ENCODE data around the gene TOP2B.

The TOP2B gene

DNA sequence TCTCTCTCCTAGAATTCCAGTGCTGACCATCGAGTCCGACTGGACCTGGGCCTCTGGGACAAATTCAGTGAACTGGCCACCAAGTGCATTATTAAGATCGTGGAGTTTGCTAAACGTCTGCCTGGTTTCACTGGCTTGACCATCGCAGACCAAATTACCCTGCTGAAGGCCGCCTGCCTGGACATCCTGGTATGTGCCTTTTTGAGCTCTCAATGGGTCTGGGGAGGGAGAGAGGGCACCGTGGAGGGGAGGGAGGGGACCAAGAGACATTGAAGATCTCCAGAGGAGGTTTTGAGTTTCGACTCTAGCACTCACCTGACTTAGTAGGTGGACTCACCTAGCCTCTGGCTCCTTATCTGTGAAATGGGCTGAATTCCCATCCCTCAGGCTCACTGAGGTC, 84.2 kb downstream of the TOP2B start:
- TF ChIP-seq, protein P1, sequence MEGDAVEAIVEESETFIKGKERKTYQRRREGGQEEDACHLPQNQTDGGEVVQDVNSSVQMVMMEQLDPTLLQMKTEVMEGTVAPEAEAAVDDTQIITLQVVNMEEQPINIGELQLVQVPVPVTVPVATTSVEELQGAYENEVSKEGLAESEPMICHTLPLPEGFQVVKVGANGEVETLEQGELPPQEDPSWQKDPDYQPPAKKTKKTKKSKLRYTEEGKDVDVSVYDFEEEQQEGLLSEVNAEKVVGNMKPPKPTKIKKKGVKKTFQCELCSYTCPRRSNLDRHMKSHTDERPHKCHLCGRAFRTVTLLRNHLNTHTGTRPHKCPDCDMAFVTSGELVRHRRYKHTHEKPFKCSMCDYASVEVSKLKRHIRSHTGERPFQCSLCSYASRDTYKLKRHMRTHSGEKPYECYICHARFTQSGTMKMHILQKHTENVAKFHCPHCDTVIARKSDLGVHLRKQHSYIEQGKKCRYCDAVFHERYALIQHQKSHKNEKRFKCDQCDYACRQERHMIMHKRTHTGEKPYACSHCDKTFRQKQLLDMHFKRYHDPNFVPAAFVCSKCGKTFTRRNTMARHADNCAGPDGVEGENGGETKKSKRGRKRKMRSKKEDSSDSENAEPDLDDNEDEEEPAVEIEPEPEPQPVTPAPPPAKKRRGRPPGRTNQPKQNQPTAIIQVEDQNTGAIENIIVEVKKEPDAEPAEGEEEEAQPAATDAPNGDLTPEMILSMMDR (IDR thresholded peaks at IDR 0.05; ENCODE audit: insufficient read depth, low read depth, low read length, missing control alignments): no peak
- DNase-seq (ENCODE audit: low read depth): no peak
- H3K4me3 ChIP-seq (ENCODE audit: low read length): no peak overlapping the region

DNA sequence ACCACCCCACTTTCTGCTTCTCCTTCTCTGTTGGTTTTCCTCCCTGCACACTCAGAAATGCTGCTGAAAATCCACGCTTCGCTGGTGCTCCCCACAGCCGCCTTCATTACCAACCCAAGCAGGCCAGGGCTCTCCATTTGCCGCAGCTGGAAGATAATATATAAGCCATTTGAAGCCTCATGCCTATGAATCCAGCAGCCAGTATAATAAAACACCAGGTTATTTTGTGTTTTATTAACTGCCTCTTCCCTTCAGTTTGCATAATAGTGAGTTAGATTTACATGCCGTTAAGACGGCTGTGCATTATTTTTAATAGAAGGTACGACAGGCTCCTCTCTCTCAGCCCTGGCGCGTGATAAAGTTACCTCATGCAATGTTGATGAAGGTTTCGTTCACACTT, 86.6 kb downstream of the TOP2B start:
- DNase-seq (ENCODE audit: low read depth): no peak
- no peak overlapping the region for H3K4me3 ChIP-seq (ENCODE audit: low read length)
- TF ChIP-seq, protein P1 (IDR thresholded peaks at IDR 0.05; ENCODE audit: insufficient read depth, low read depth, low read length, missing control alignments): no peak

DNA sequence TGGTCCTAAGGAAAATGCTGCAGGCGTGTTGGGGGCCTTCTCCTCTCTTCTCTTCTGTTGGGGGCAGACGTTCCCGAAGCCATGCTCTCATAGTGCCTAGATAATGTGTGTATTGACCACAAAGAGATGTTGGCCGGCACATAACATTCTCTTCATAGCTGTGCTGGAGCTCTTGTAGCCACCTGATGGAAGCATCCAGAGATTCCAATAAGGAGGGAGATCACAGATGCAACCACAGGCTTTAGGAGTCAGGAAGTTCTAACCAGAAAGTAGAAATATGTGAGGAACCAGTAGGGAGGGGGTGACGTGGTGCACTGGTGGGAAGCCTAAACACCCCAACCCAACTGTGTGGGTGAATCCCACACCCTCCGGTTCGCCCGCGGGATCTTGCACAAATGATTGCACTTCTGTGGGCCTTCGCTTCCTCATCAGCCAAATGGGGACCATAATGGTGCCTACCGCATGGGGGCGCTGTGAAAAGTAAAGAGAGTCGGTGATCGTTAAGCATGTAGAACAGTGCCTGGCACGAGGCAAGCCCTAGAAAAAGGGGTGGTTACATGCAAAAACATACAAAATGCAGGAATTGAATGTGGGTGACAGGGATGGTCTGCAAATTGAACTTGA, 87.8 kb downstream of the TOP2B start:
- H3K4me3 ChIP-seq (ENCODE audit: low read length): no peak overlapping the region
- TF ChIP-seq, protein P1 (IDR thresholded peaks at IDR 0.05; ENCODE audit: insufficient read depth, low read depth, low read length, missing control alignments): no peak
- DNase-seq (ENCODE audit: low read depth): no peak

DNA sequence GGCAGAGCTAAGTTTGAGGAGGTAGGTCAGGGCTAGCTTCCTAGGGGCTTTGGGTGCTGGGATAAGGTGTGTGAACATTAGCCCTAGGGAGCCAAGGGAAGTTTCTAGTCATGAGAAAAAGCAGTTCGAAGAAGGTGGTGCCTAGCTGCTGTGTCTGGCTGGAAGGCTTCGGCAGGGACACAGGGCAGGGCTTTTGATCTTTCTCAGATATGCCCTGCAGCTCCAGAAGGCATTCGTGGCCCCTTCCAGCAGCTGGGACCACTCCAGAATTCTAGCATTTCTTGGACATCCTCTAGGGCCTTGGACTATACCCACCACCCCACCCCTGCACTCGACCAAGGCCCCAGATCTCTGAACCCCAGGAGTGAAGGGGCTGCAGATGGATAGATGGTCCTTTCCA, 88.6 kb downstream of the TOP2B start:
- no peak overlapping the region for H3K4me3 ChIP-seq (ENCODE audit: low read length)
- TF ChIP-seq, protein P1 (IDR thresholded peaks at IDR 0.05; ENCODE audit: insufficient read depth, low read depth, low read length, missing control alignments): no peak
- no peak for DNase-seq (ENCODE audit: low read depth)

DNA sequence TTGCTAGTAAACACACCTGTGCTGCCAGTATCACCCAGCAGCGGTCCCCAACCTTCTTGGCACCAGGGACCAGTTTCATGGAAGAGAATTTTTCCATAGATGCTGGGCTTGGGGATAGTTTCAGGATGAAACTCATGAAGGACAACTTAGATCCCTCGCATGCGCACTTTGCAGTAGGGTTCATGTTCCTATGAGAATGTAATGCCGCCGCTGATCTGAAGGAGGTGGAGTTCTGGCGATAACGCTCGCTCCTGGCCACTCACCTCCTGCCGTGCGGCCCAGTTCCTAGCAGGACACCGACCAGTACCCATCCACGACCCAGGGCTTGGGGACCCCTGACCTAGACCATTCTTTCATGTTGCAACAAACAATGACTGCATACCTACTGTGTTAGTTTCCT, 89.7 kb downstream of the TOP2B start:
- TF ChIP-seq, protein P1 (IDR thresholded peaks at IDR 0.05; ENCODE audit: insufficient read depth, low read depth, low read length, missing control alignments): no peak
- no peak for DNase-seq (ENCODE audit: low read depth)
- H3K4me3 ChIP-seq (ENCODE audit: low read length): no peak overlapping the region

DNA sequence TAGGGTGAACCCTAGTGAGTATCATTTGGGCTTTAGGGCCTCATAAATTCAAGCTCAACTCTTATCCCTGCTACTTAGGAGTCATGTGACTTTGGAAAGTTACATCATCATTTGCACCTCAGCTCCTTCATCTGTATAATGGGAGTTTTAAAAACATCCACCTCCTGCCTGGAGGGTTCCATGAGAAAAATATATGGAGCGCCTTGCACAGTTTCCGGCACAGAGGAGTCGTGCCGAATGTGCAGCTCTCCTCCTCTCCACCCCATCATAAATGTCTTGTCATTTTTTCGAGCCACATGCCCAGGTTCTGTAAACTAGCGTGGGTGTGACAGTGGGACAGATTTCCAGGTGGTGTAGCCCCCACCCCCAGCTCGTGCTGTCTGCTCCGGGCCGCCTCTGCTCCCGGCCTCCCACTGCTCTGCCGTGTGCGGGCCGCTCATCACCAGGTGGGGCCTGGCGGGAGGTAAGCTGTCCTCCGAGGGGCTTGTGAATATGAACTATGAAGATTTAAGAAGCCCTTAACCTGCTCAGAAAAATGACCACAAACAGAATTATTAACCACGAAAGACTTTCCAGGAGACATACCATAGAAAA, 90.4 kb downstream of the TOP2B start:
- TF ChIP-seq, protein P1 (IDR thresholded peaks at IDR 0.05; ENCODE audit: insufficient read depth, low read depth, low read length, missing control alignments): no peak
- DNase-seq (ENCODE audit: low read depth): no peak
- no peak overlapping the region for H3K4me3 ChIP-seq (ENCODE audit: low read length)

All from epithelial cell of esophagus (primary cell).